Right lobe of liver (tissue), 6 donors: ENCODE results near the gene SCAPER. TPM values are rescaled to one million over a fixed set of nuclear protein-coding genes. Genes with fewer than 3 reads are reported as not detected.

Experiments used
- ATAC-seq, 4 donors: fragments of 200-7000 bp; cut with Tn5 transposase; one replicate each; pipeline ENCODE4 v1.9.1; 2020; ENCODE audit warnings: mild to moderate bottlenecking in 4 of 4, moderate library complexity in 4 of 4
- DNase-seq, 3 donors: peaks; one replicate each; pipeline ENCODE4 v3.0.0-alpha.2; 2020
- H3K27ac ChIP-seq, 3 donors: fragments of 200-600 bp; one replicate each; pipeline ENCODE4 v1.8.0; 2022
- H3K27me3 ChIP-seq, 2 donors: fragments of 200-600 bp; one replicate each; pipeline ENCODE4 v1.8.0; 2022
- H3K36me3 ChIP-seq, 4 donors: fragments of 200-600 bp; sonication (generic) in 1 of 4; one replicate each; pipeline versions ENCODE4 v1.5.1 to v1.8.0; 2017 to 2022; ENCODE audit warnings: control low read depth in 1 of 4
- H3K4me1 ChIP-seq, 4 donors: fragments of 200-600 bp; sonication (generic) in 1 of 4; one replicate each; pipeline versions ENCODE4 v1.5.1 to v1.8.0; 2017 to 2022; ENCODE audit warnings: control low read depth in 1 of 4
- H3K4me3 ChIP-seq, 3 donors: fragments of 200-600 bp; one replicate each; pipeline ENCODE4 v1.8.0; 2022
- H3K9me3 ChIP-seq, 4 donors: fragments of 200-600 bp; sonication (generic) in 1 of 4; one replicate each; pipeline versions ENCODE4 v1.5.1 to v1.8.0; 2017 to 2022; ENCODE audit warnings: control low read depth in 1 of 4
- CTCF ChIP-seq, 4 donors: fragments of 200-600 bp in 3 of 4; fragments of 450-650 bp in 1 of 4; IDR thresholded peaks; one replicate each; pipeline versions ENCODE4 v1.5.1 to v1.8.0; 2016 to 2022; ENCODE audit warnings: antibody characterized with exemption in 4 of 4, mild to moderate bottlenecking in 2 of 4
- POLR2A ChIP-seq: fragments of 450-650 bp; IDR thresholded peaks from one replicate; pipeline ENCODE4 v1.6.1; 2017; ENCODE audit warnings: antibody characterized with exemption, mild to moderate bottlenecking
- WGBS: methylation state at CpG from one replicate; pipeline ENCODE4 v1.1.6; 2018; ENCODE audit warnings: low coverage, low lambda C conversion rate; ENCODE audit not compliant: insufficient coverage; ENCODE audit errors: missing lambda C conversion rate; 5-methylcytosine and 5-hydroxymethylcytosine counted together
- intact Hi-C, 2 donors: fragments of 100-400 bp; cut with DNase I; formaldehyde crosslinking; loops; one replicate each; pipeline versions ENCODE4 v1.11.2 to v1.14.1; 2022
- total RNA-seq, 6 experiments: library from RNA; depleted of rRNA in 2 of 6; stranded (reverse); fragments of >200 nt in 2 of 6; fragmentation: NEBNext Ultra II Directional in 3 of 6; extraction: Animal tissue kit (Norgen Biotek cat#: 25700) in 3 of 6; gene quantifications; one replicate each; pipeline versions ENCODE4 v1.1.0 to v1.2.4, GENCODE V29; 2016 to 2023
- donor health status: DM: no; HTN: yes; CAD: no.
- donor health status: DM: no; HTN: no; CAD: no.
- donor health status: DM: no; HTN: no; CAD: no.
- donor health status: DM: no; HTN: yes; CAD: no.
- donor health status: DM: no; HTN: yes; CAD: no.

SCAPER gene
- total RNA-seq, 6 experiments from 2014 or later = 6.7 to 17.3 (median 10.4) TPM

- ATAC-seq (no peak), DNase-seq (peak in 1 of 3 donors; percentile 58)
- Histone ChIP-seq H3K9me3 (no peaks in the 10 kb centered on the region), H3K4me3 (peak overlapping the region in 1 of 3 donors; percentile 27), H3K27me3 (peaks cover 18 to 79% of the 10 kb centered on the region in 2 donors), H3K36me3 (no peaks in the 10 kb centered on the region), H3K27ac (no peak overlapping the region), H3K4me1 (peaks cover 0 to 42% (median 0%) of the 10 kb centered on the region in 4 donors)
- 13% methylated on average over 7 of the region's 89 CpGs for whole genome bisulfite sequencing
- no peak for TF ChIP-seq CTCF (IDR thresholded peaks at IDR 0.05)
- TF ChIP-seq POLR2A = no peak
- intact Hi-C loops = no loop called here
These were observed 567.2 kb downstream of the SCAPER start for GRCh38 chr15:76337696-76338485.

DNA sequence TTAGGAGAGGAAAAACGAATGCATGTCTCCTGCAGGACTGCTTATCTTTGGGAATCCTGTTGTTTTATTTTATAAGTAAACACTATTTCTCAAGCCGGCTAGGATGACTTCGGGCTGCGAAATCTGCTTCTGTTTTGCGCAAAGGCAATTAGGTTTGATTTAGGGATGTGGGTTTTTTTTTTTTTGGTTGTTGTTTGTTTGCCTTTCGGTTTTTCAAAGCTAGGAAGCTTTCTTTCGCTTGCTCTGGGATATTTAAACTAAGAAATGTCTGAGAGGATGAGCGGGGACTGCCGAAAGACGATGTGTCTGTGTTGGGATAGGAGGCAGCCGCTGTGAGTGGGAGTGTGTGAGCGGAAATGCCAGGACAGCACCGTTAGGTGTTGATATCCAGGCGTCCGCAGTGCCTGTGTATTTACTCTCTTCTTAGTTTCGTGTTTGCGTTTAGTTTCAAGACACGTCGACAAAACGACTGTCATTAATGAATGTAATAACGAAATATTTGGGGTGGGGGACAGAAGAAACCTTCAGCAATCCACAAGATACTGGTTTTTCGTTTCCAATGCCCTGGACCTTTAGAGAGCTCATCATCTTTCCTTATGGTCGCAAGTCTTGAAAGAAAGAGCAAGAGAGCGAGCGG, 568.0 kb downstream of the SCAPER start:
- intact Hi-C loops = no loop called here
- Histone ChIP-seq H3K27me3 (peaks cover 18 to 71% of the 10 kb centered on the region in 2 donors), H3K9me3 (no peaks in the 10 kb centered on the region), H3K36me3 (no peaks in the 10 kb centered on the region), H3K27ac (no peak overlapping the region), H3K4me3 (peak overlapping the region in 1 of 3 donors; percentile 27), H3K4me1 (peaks cover 0 to 35% (median 0%) of the 10 kb centered on the region in 4 donors)
- WGBS = 8% methylated on average over 24 of the region's 25 CpGs
- TF ChIP-seq POLR2A = no peak
- TF ChIP-seq CTCF (IDR thresholded peaks at IDR 0.05) = no peak
- DNase-seq (no peak), ATAC-seq (no peak)

DNA sequence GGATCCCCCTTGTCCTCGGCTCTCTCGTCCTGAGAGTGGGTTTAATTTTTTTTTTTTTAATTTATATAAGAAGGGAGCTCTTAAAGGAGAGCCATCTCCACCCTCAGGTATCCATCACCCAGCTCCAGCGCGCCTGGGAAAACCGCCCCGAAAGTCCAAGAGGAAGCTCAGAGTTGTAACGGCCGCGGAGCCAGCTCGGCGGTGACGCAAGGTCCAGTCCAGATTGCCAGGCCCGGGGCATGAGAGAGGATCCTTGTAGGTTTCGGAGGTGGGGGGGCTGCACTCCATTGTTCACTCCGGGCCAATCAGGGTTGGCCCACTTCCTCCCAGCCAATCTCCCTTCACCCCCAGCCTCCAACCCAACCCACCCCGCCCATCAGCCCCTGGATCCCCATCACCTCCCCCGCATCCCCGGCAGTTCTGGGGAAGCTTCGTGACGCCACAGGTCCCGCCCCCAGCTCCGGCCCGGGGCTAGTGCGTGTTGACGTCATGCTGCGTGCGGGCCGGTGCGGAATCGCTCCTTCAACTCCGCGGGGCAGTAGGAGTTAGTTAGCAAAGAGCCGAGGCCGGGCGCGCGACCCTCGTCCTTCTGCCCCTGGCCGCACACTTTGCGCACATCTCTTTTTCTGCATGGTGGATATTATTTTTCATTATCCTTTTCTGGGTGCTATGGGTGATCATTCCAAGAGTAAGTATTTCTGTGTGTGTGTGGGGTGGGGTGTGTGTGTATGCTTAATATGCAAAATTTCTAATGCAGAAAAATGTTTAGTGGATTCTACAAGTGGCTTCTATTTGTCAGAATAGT, 568.7 kb downstream of the SCAPER start, which contains the start of gene ISL2:
ISL2 (plus strand) TSS at position 520 of the 805 bp plus-strand sequence; CDS start at position 631, 111 bp downstream.
- peak within 1 kb of the TSS in 1 of 3 donors; percentile 31 for H3K4me3 ChIP-seq
- TF ChIP-seq CTCF (IDR thresholded peaks at IDR 0.05) (no peak), POLR2A (no peak)
- intact Hi-C loops = no loop called here
- H3K27ac ChIP-seq = no peak within 1 kb of the TSS
- H3K4me1 ChIP-seq = peaks cover 0 to 29% (median 0%) of the 10 kb centered on the region in 4 donors
- no peaks in the 10 kb centered on the region for H3K36me3 ChIP-seq
- no peaks in the 10 kb centered on the region for H3K9me3 ChIP-seq
- ATAC-seq (peak; percentile 20 to 61 (median 54)), DNase-seq (peak; percentile 66 to 80 (median 66))
- H3K27me3 ChIP-seq = peaks cover 18 to 64% of the 10 kb centered on the region in 2 donors
- WGBS = 5% methylated on average over 24 of the region's 40 CpGs
